GM12865 (cell line): ENCODE results near the gene PXYLP1.
"Not testable (repeated sequence)": the region's sequence is repeated elsewhere in the genome, so short reads cannot be mapped to it uniquely, and the experiment has no call there.

Experiments
- DNase-seq: peaks from one replicate; pipeline ENCODE4 v3.0.0; 2010; ENCODE audit warnings: low read depth
- H3K4me3 ChIP-seq: 2 replicates; pipeline ENCODE4 v1.5.1; 2011; ENCODE audit warnings: mild to moderate bottlenecking, low read depth, low read length, control low read depth
- CTCF ChIP-seq: IDR thresholded peaks from 2 replicates; pipeline ENCODE4 v1.5.1; 2011; ENCODE audit warnings: low read length, control low read depth, low read depth, inconsistent platforms; ENCODE audit not compliant: insufficient read depth; ENCODE audit errors: missing control alignments

Gene PXYLP1

GRCh38 chr3:141308588-141309218 lies 77.1 kb downstream of the PXYLP1 start:
- TF ChIP-seq CTCF, result peak; percentile 12
- no peak overlapping the region for H3K4me3 ChIP-seq
- DNase-seq, result no peak

- no peak for DNase-seq
- peak overlapping the region; percentile 77 for H3K4me3 ChIP-seq
- no peak for TF ChIP-seq CTCF
These were observed 79.5 kb downstream of the PXYLP1 start for GRCh38 chr3:141311170-141311495.

- TF ChIP-seq CTCF, result peak; percentile 81
- peak overlapping the region; percentile 77 for H3K4me3 ChIP-seq
- peak; percentile 99 for DNase-seq
These were observed 80.1 kb downstream of the PXYLP1 start for GRCh38 chr3:141311496-141312353.

GRCh38 chr3:141312354-141313092 lies 80.9 kb downstream of the PXYLP1 start:
- TF ChIP-seq CTCF, result no peak
- H3K4me3 ChIP-seq, result peak overlapping the region; percentile 77
- no peak for DNase-seq

- no peak overlapping the region for H3K4me3 ChIP-seq
- no peak for TF ChIP-seq CTCF
- DNase-seq, result no peak
These were observed 81.6 kb downstream of the PXYLP1 start for GRCh38 chr3:141313093-141313683.

- not testable (repeated sequence) for H3K4me3 ChIP-seq, DNase-seq
These were observed 82.8 kb downstream of the PXYLP1 start for GRCh38 chr3:141314415-141314814.

- TF ChIP-seq CTCF, result no peak
- no peak overlapping the region for H3K4me3 ChIP-seq
- no peak for DNase-seq
These were observed 85.2 kb downstream of the PXYLP1 start for GRCh38 chr3:141316851-141317250.
